Right lobe of liver (tissue), 4 donors: ENCODE results near the gene SNRNP200.

Experiments
- CTCF ChIP-seq, 4 donors: fragments of 200-600 bp in 3 of 4; fragments of 450-650 bp in 1 of 4; IDR thresholded peaks; one replicate each; pipeline versions ENCODE4 v1.5.1 to v1.8.0; 2016 to 2022; ENCODE audit warnings: antibody characterized with exemption in 4 of 4, mild to moderate bottlenecking in 2 of 4
- POLR2A ChIP-seq: fragments of 450-650 bp; IDR thresholded peaks from one replicate; pipeline ENCODE4 v1.6.1; 2017; ENCODE audit warnings: antibody characterized with exemption, mild to moderate bottlenecking
- donor health status: DM: no; HTN: no; CAD: no.
- donor health status: DM: no; HTN: no; CAD: no.
- donor health status: DM: no; HTN: yes; CAD: no.

GRCh38 chr2:96276787-96277499, 28.4 kb downstream of the SNRNP200 start:
- TF ChIP-seq CTCF (IDR thresholded peaks at IDR 0.05) (no peak), POLR2A (no peak)
